H1 (cell line): ENCODE measurements around the gene ELOVL2. TPM values are rescaled to one million over a fixed set of nuclear protein-coding genes. Genes with fewer than 3 reads are reported as not detected.

Experiments used
- CTCF ChIA-PET: fragments of 300-600 bp; sonication (Branson Sonifier 250); formaldehyde crosslinking; loops from one replicate; lab custom pipeline; 2021; ENCODE audit not compliant: partially characterized antibody; lab: Charles Lee
- POLR2A ChIA-PET: fragments of 300-600 bp; sonication (Branson Sonifier 250); formaldehyde crosslinking; loops from one replicate; lab custom pipeline; 2021; ENCODE audit warnings: inconsistent platforms; ENCODE audit not compliant: partially characterized antibody; lab: Charles Lee
- DNase-seq, 2 experiments: peaks; one replicate each; pipeline versions ENCODE4 v3.0.0 to v3.0.0-alpha.2; 2010 to 2022; ENCODE audit warnings: low spot score in 2 of 2, low read depth in 1 of 2, mixed read lengths in 1 of 2
- FAIRE-seq: peaks from 2 replicates; lab custom pipeline; 2011; peaks lifted over from hg19 to GRCh38; lab: Jason Lieb, UNC
- H2AFZ ChIP-seq: 2 replicates; pipeline ENCODE4 v1.8.1; 2012; ENCODE audit warnings: low read length, inconsistent platforms
- H2AK5ac ChIP-seq: 2 replicates; pipeline ENCODE4 v1.6.1; 2013; ENCODE audit warnings: low read depth, low read length
- H2BK120ac ChIP-seq: replicated peaks from 2 replicates; pipeline ENCODE3; 2013; ENCODE audit warnings: low read depth, low read length, inconsistent platforms
- H2BK12ac ChIP-seq: 2 replicates; pipeline ENCODE4 v1.6.1; 2013; ENCODE audit warnings: low read depth, low read length
- H2BK15ac ChIP-seq: 2 replicates; pipeline ENCODE4 v1.6.1; 2013; ENCODE audit warnings: low read length
- H2BK20ac ChIP-seq: 2 replicates; pipeline ENCODE4 v1.6.1; 2013; ENCODE audit warnings: low read length
- H2BK5ac ChIP-seq: 2 replicates; pipeline ENCODE4 v1.6.1; 2013; ENCODE audit warnings: low read depth, low read length
- H3K14ac ChIP-seq: 2 replicates; pipeline ENCODE4 v1.6.1; 2013; ENCODE audit warnings: inconsistent platforms; ENCODE audit not compliant: insufficient read length
- H3K18ac ChIP-seq: 2 replicates; pipeline ENCODE4 v1.6.1; 2013; ENCODE audit warnings: low read length; ENCODE audit errors: extremely low read depth
- H3K23ac ChIP-seq: 2 replicates; pipeline ENCODE4 v1.6.1; 2013; ENCODE audit warnings: inconsistent platforms; ENCODE audit not compliant: insufficient read length
- H3K23me2 ChIP-seq: 2 replicates; pipeline ENCODE4 v1.6.1; 2013; ENCODE audit warnings: low read depth, low read length
- H3K27ac ChIP-seq: 2 replicates; pipeline ENCODE4 v1.6.1; 2011; ENCODE audit warnings: low read depth, low read length, inconsistent platforms
- H3K27me3 ChIP-seq, 4 experiments: replicated peaks in 1 of 4; 1 replicate in 1 of 4; 2 replicates in 3 of 4; pipeline versions ENCODE4 v1.6.1 to v1.8.1; 2011 to 2013; ENCODE audit warnings: low read length in 3 of 4, mild to moderate bottlenecking in 3 of 4, inconsistent platforms in 2 of 4, mixed read lengths in 2 of 4, moderate library complexity in 1 of 4; ENCODE audit not compliant: control insufficient read depth in 3 of 4, insufficient read depth in 3 of 4; ENCODE audit errors: extremely low read depth in 1 of 4
- H3K36me3 ChIP-seq, 4 experiments: 2 replicates each; pipeline versions ENCODE4 v1.6.1 to v1.8.1; 2011 to 2013; ENCODE audit warnings: mild to moderate bottlenecking in 4 of 4, low read length in 3 of 4, moderate library complexity in 2 of 4, control low read depth in 1 of 4, inconsistent platforms in 1 of 4; ENCODE audit not compliant: insufficient read depth in 4 of 4, control insufficient read depth in 2 of 4
- H3K4ac ChIP-seq: replicated peaks from 2 replicates; pipeline ENCODE3; 2013; ENCODE audit warnings: low read length, low read depth, mixed read lengths, inconsistent platforms; ENCODE audit not compliant: insufficient read length
- H3K4me1 ChIP-seq, 4 experiments: replicated peaks in 1 of 4; 1 replicate in 1 of 4; 2 replicates in 3 of 4; pipeline versions ENCODE4 v1.6.1 to v1.8.1; 2011 to 2013; ENCODE audit warnings: low read length in 3 of 4, inconsistent platforms in 2 of 4, mixed read lengths in 1 of 4; ENCODE audit not compliant: insufficient read depth in 4 of 4, control insufficient read depth in 3 of 4
- H3K4me2 ChIP-seq, 2 experiments: 2 replicates each; pipeline versions ENCODE4 v1.6.1 to v1.8.1; 2011 to 2013; ENCODE audit warnings: low read depth in 2 of 2, low read length in 2 of 2, control low read depth in 1 of 2, inconsistent platforms in 1 of 2, mild to moderate bottlenecking in 1 of 2; ENCODE audit not compliant: insufficient read depth in 1 of 2
- H3K4me3 ChIP-seq, 4 experiments: fragments of 200-600, 300-600 bp in 1 of 4; sonication (generic), shearing (Covaris generic), sonication (Bioruptor Twin) in 1 of 4; 2 replicates each; pipeline versions ENCODE4 v1.5.1 to v1.8.1; 2011 to 2016; ENCODE audit warnings: low read length in 4 of 4, low read depth in 3 of 4, control low read depth in 2 of 4, inconsistent platforms in 2 of 4, mild to moderate bottlenecking in 2 of 4, mixed read lengths in 1 of 4, moderate library complexity in 1 of 4; ENCODE audit not compliant: insufficient read depth in 2 of 4; ENCODE audit errors: extremely low read depth in 1 of 4
- H3K56ac ChIP-seq: replicated peaks from 2 replicates; pipeline ENCODE3; 2013; ENCODE audit warnings: low read depth, mild to moderate bottlenecking, mixed read lengths, low read length, inconsistent platforms; ENCODE audit not compliant: insufficient read length
- H3K79me1 ChIP-seq: 2 replicates; pipeline ENCODE4 v1.6.1; 2013; ENCODE audit warnings: low read depth, low read length, control low read depth
- H3K79me2 ChIP-seq, 2 experiments: 2 replicates each; pipeline versions ENCODE4 v1.6.1 to v1.8.1; 2012 to 2013; ENCODE audit warnings: low read length in 2 of 2, mild to moderate bottlenecking in 2 of 2, inconsistent platforms in 1 of 2; ENCODE audit not compliant: insufficient read depth in 2 of 2, control insufficient read depth in 1 of 2
- H3K9ac ChIP-seq, 4 experiments: replicated peaks in 1 of 4; 1 replicate in 1 of 4; 2 replicates in 3 of 4; pipeline versions ENCODE4 v1.6.1 to v1.8.1; 2011 to 2013; ENCODE audit warnings: low read depth in 3 of 4, low read length in 3 of 4, control low read depth in 2 of 4, mild to moderate bottlenecking in 2 of 4, moderate library complexity in 2 of 4, inconsistent platforms in 1 of 4; ENCODE audit errors: extremely low read depth in 1 of 4
- H3K9me3 ChIP-seq, 2 experiments: 2 replicates each; pipeline versions ENCODE4 v1.6.1 to v1.8.1; 2012 to 2013; ENCODE audit warnings: mild to moderate bottlenecking in 2 of 2, moderate library complexity in 2 of 2, control low read depth in 1 of 2, inconsistent platforms in 1 of 2, low read depth in 1 of 2, low read length in 1 of 2, mixed read lengths in 1 of 2; ENCODE audit not compliant: insufficient read depth in 2 of 2
- H4K20me1 ChIP-seq, 2 experiments: replicated peaks in 1 of 2; 2 replicates each; pipeline versions ENCODE3 to v1.8.1; 2011 to 2013; ENCODE audit warnings: inconsistent platforms in 2 of 2, low read length in 2 of 2, mild to moderate bottlenecking in 1 of 2; ENCODE audit not compliant: insufficient read depth in 2 of 2, control insufficient read depth in 1 of 2
- H4K5ac ChIP-seq: 2 replicates; pipeline ENCODE4 v1.6.1; 2013; ENCODE audit warnings: low read length, low read depth, mixed read lengths, inconsistent platforms; ENCODE audit not compliant: insufficient read length
- H4K8ac ChIP-seq: 2 replicates; pipeline ENCODE4 v1.8.0; 2013; ENCODE audit warnings: mild to moderate bottlenecking, moderate library complexity, low read length, inconsistent platforms; ENCODE audit not compliant: insufficient read depth; ENCODE audit errors: extremely low read depth
- H4K91ac ChIP-seq: replicated peaks from 2 replicates; pipeline ENCODE3; 2013; ENCODE audit warnings: low read length, mixed read lengths, inconsistent platforms; ENCODE audit not compliant: insufficient read length
- ATF3 ChIP-seq: IDR thresholded peaks from 2 replicates; pipeline ENCODE4 v1.6.1; 2011; ENCODE audit warnings: low read depth, mild to moderate bottlenecking, low read length; ENCODE audit not compliant: insufficient read depth
- CBX8 ChIP-seq: fragments of 300-800, 300-1000 bp; sonication (generic); IDR thresholded peaks from 2 replicates; pipeline ENCODE4 v1.7.1; 2016; ENCODE audit warnings: low read depth, low read length, borderline replicate concordance
- CHD2 ChIP-seq: IDR thresholded peaks from 2 replicates; pipeline ENCODE4 v1.6.1; 2012; ENCODE audit warnings: low read length, improper control_type of control experiment
- FOSL1 ChIP-seq: IDR thresholded peaks from 2 replicates; pipeline ENCODE4 v1.6.1; 2011; ENCODE audit warnings: mild to moderate bottlenecking, low read depth, low read length, moderate library complexity; ENCODE audit not compliant: insufficient read depth
- HDAC6 ChIP-seq: IDR thresholded peaks from one replicate; pipeline ENCODE4 v1.7.1; 2012; ENCODE audit warnings: low read depth, mild to moderate bottlenecking, inconsistent platforms, low read length, moderate library complexity
- KDM5A ChIP-seq: fragments of 200-600 bp; IDR thresholded peaks from 2 replicates; pipeline ENCODE4 v1.7.1; 2012; ENCODE audit warnings: mild to moderate bottlenecking, low read length, inconsistent platforms, mixed read lengths
- NRF1 ChIP-seq: IDR thresholded peaks from 2 replicates; pipeline ENCODE4 v1.6.1; 2011; ENCODE audit warnings: mild to moderate bottlenecking, low read depth, low read length, improper control_type of control experiment
- SAP30 ChIP-seq: fragments of 300-600 bp; sonication (generic); IDR thresholded peaks from 2 replicates; pipeline ENCODE4 v1.7.1; 2012; ENCODE audit warnings: low read length, moderate library complexity, mild to moderate bottlenecking, inconsistent platforms; ENCODE audit not compliant: insufficient read depth, insufficient replicate concordance
- SIN3A ChIP-seq, 2 experiments: IDR thresholded peaks in 1 of 2; conservative IDR thresholded peaks in 1 of 2; 2 replicates each; pipeline ENCODE4 v1.6.1; 2011 to 2012; ENCODE audit warnings: low read length in 2 of 2, improper control_type of control experiment in 1 of 2, low read depth in 1 of 2, mild to moderate bottlenecking in 1 of 2
- SP4 ChIP-seq: IDR thresholded peaks from 2 replicates; pipeline ENCODE4 v1.6.1; 2012; ENCODE audit warnings: low read length, inconsistent platforms
- TBP ChIP-seq: IDR thresholded peaks from 2 replicates; pipeline ENCODE4 v1.6.1; 2011; ENCODE audit warnings: low read depth, low read length, improper control_type of control experiment
- ZNF274 ChIP-seq: IDR thresholded peaks from 2 replicates; pipeline ENCODE4 v1.7.0; 2012; ENCODE audit warnings: low read length, borderline replicate concordance; ENCODE audit errors: extremely low read depth
- WGBS, 2 experiments: shearing (Covaris generic) in 1 of 2; methylation state at CpG; one replicate each; pipeline versions ENCODE4 v1.1.6 to v1.1.7; 2013 to 2015; ENCODE audit warnings: low lambda C conversion rate in 2 of 2, mixed read lengths in 2 of 2, inconsistent platforms in 1 of 2, low coverage in 1 of 2, missing lambda C conversion rate in 1 of 2; ENCODE audit not compliant: insufficient replicate concordance in 2 of 2, insufficient coverage in 1 of 2, insufficient read length in 1 of 2; ENCODE audit errors: extremely low coverage in 1 of 2, missing lambda C conversion rate in 1 of 2; 5-methylcytosine and 5-hydroxymethylcytosine counted together
- polyA plus RNA-seq, 7 experiments: library from polyadenylated mRNA; depleted of rRNA in 3 of 7; stranded (reverse) in 5 of 7; unstranded in 2 of 7; fragments of >200 nt in 5 of 7; fragments of 200-250 nt in 2 of 7; gene quantifications; 1 replicate in 5 of 7; 2 replicates in 1 of 7; 4 replicates in 1 of 7; pipeline versions ENCODE4 v1.2.1 to v1.2.3, GENCODE V29; 2011 to 2013; ENCODE audit warnings: missing spikeins in 2 of 7, mixed read lengths in 2 of 7
- total RNA-seq: library from RNA; stranded (reverse); fragmentation: NEBNext Ultra II Directional; extraction: Animal tissue kit (Norgen Biotek cat#: 25700); gene quantifications from 2 replicates; pipeline ENCODE4 v1.2.1, GENCODE V29; 2021
- TF ChIP-seq, protein P1 (sequence below): IDR thresholded peaks from 2 replicates; pipeline ENCODE4 v1.6.1; 2012; ENCODE audit warnings: inconsistent platforms

Gene ELOVL2
- total and polyA plus RNA-seq, 2 of the 8 experiments (the other 6 are each of a cell fraction or from before 2014, with no cell fraction given): 0.42 to 0.89 TPM

DNA sequence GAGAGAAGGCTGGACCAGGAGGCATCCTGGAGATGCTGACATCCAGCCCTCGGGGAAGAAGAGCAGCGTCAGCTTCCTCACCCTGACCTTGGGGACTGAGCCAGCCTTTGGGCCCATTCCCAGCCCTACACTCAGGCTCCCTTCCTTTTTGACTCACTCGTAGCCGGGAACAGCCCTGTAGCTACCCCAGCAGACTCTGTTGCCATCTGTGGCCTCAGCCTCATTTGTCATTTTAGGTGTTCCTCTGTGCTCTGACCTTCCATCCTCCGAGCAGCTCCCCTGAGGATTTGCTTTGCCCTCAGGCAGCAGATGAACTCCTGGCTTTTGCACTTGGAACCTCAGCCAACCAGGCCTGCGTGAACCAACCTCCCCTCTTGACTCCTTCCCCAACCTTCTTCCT, 67.5 kb downstream of the ELOVL2 start:
- H3K4me3 ChIP-seq: no peak overlapping the region
- no peak overlapping the region for H3K4ac ChIP-seq
- no peak overlapping the region for H2BK120ac ChIP-seq
- H2AFZ ChIP-seq: no peak overlapping the region
- CTCF ChIA-PET: interaction anchor here (1.6 kb wide), 1 partner anchor 61 kb away, joined by 4 read pairs; no protein-coding TSS in a partner anchor
- H3K27me3 ChIP-seq: no peaks in the 10 kb centered on the region
- H3K9me3 ChIP-seq: no peaks in the 10 kb centered on the region
- no peak overlapping the region for H3K4me2 ChIP-seq
- no peaks in the 10 kb centered on the region for H4K20me1 ChIP-seq
- H3K56ac ChIP-seq: no peak overlapping the region
- POLR2A ChIA-PET: no interaction called here
- H2BK5ac ChIP-seq: no peak overlapping the region
- no peaks in the 10 kb centered on the region for H3K79me1 ChIP-seq
- H2BK12ac ChIP-seq: no peak overlapping the region
- H3K4me1 ChIP-seq: peaks cover 0 to 3% (median under 1%) of the 10 kb centered on the region in 4 experiments; a peak in 2 of 7 replicates
- no peak overlapping the region for H2BK15ac ChIP-seq
- no peaks in the 10 kb centered on the region for H3K36me3 ChIP-seq
- no peak overlapping the region; the same call in 1 of the 2 replicates for H4K8ac ChIP-seq
- no peak overlapping the region for H3K23ac ChIP-seq
- no peak overlapping the region for H3K14ac ChIP-seq
- DNase-seq: no peak
- no peak overlapping the region for H3K18ac ChIP-seq
- H3K27ac ChIP-seq: no peak overlapping the region
- WGBS, 2 experiments: 92% methylated on average over 6 of the region's 6 CpGs; no CpG with 5 or more reads in 1 of the 2 experiments
- FAIRE-seq: no peak
- no peak overlapping the region for H2BK20ac ChIP-seq
- H3K9ac ChIP-seq: no peak overlapping the region
- H2AK5ac ChIP-seq: no peak overlapping the region
- H3K79me2 ChIP-seq: no peaks in the 10 kb centered on the region
- no peak overlapping the region for H4K91ac ChIP-seq
- H3K23me2 ChIP-seq: no peaks in the 10 kb centered on the region
- no peak overlapping the region for H4K5ac ChIP-seq
- TF ChIP-seq NRF1: no peak
- TF ChIP-seq SP4: no peak
- TF ChIP-seq FOSL1: no peak
- no peak for TF ChIP-seq KDM5A
- TF ChIP-seq ZNF274: no peak
- no peak for TF ChIP-seq CBX8
- no peak for TF ChIP-seq SAP30
- no peak for TF ChIP-seq ATF3
- TF ChIP-seq HDAC6: no peak
- TF ChIP-seq CHD2: no peak
- no peak for TF ChIP-seq TBP
- no peak for TF ChIP-seq SIN3A (conservative IDR thresholded peaks at IDR 0.05 in 1 of 2, IDR thresholded peaks at IDR 0.05 in 1 of 2; ENCODE audit: low read depth in 1 of 2, low read length in 2 of 2)
- TF ChIP-seq, protein P1, sequence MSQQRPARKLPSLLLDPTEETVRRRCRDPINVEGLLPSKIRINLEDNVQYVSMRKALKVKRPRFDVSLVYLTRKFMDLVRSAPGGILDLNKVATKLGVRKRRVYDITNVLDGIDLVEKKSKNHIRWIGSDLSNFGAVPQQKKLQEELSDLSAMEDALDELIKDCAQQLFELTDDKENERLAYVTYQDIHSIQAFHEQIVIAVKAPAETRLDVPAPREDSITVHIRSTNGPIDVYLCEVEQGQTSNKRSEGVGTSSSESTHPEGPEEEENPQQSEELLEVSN: no peak
